Stimulated activated naive CD8-positive, alpha-beta T cell treated with anti-CD3 and anti-CD28 coated beads, Interleukin-15, Interleukin-2, amounts not matched to agents 100 U/mL and 50 U/mL, for 24 hours (primary cell): ENCODE results near the gene NR1H2.
"Not testable (repeated sequence)": the region's sequence is repeated elsewhere in the genome, so short reads cannot be mapped to it uniquely, and the experiment has no call there.

Experiments
- ATAC-seq: fragments of 150-1000 bp; cut with Tn5 transposase; one replicate; pipeline ENCODE4 v1.10.0; 2021
- DNase-seq: peaks from one replicate; pipeline ENCODE4 v3.0.0; 2021

The NR1H2 gene

DNA sequence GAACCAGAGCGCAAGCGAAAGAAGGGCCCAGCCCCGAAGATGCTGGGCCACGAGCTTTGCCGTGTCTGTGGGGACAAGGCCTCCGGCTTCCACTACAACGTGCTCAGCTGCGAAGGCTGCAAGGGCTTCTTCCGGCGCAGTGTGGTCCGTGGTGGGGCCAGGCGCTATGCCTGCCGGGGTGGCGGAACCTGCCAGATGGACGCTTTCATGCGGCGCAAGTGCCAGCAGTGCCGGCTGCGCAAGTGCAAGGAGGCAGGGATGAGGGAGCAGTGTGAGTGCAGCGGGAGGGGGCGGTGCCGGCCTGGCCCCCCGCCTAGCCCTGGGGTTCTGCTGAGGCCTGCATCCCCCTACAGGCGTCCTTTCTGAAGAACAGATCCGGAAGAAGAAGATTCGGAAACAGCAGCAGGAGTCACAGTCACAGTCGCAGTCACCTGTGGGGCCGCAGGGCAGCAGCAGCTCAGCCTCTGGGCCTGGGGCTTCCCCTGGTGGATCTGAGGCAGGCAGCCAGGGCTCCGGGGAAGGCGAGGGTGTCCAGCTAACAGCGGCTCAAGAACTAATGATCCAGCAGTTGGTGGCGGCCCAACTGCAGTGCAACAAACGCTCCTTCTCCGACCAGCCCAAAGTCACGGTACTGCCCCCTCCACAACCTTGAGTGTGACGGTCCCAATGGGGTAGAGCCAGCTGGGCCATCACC, 2.1 kb downstream of the NR1H2 start:
- DNase-seq (no peak), ATAC-seq (no peak)

GRCh38 chr19:50378863-50379236, 2.6 kb downstream of the NR1H2 start:
- DNase-seq (no peak), ATAC-seq (no peak)

DNA sequence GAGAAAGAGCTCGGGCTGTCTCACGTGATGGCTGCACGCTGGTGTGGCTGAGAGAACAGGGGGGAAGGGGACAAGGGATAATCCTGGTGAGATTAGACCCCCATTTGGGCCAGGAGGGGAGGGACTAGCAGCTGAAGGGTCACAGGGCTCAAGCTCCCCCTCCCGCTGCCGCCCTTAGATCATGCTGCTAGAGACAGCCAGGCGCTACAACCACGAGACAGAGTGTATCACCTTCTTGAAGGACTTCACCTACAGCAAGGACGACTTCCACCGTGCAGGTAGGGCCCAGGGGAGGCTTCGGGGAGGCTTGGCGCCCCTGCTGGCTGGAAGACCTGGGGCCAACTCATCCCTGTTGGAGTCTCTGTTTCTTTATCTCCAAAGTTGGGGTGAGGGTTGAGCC, 3.3 kb downstream of the NR1H2 start:
- ATAC-seq = no peak
- DNase-seq = no peak

GRCh38 chr19:50380137-50380536, 3.9 kb downstream of the NR1H2 start:
- DNase-seq (no peak), ATAC-seq (no peak)

GRCh38 chr19:50380751-50381151, 4.5 kb downstream of the NR1H2 start:
- DNase-seq = no peak
- ATAC-seq = no peak

GRCh38 chr19:50381881-50382729, 5.8 kb downstream of the NR1H2 start:
- no peak for ATAC-seq

GRCh38 chr19:50383001-50383851, 7.0 kb downstream of the NR1H2 start:
- DNase-seq (no peak), ATAC-seq (peak; percentile 2)

More at GRCh38 chr19:50381881-50382729, 5.8 kb downstream of the NR1H2 start:
- no peak for DNase-seq

- DNase-seq (peak; percentile 99), ATAC-seq (peak; percentile 86)
Measured at GRCh38 chr19:50383852-50384684, 7.8 kb downstream of the NR1H2 start, which contains the start of gene POLD1. Gene POLD1 (plus strand): TSS chr19:50384347. CDS start chr19:50398852, 14,505 bp downstream.

GRCh38 chr19:50384685-50385535, 8.7 kb downstream of the NR1H2 start:
- ATAC-seq = no peak
- DNase-seq = no peak

GRCh38 chr19:50387176-50387867, 11.1 kb downstream of the NR1H2 start:
- DNase-seq (no peak), ATAC-seq (no peak)

DNA sequence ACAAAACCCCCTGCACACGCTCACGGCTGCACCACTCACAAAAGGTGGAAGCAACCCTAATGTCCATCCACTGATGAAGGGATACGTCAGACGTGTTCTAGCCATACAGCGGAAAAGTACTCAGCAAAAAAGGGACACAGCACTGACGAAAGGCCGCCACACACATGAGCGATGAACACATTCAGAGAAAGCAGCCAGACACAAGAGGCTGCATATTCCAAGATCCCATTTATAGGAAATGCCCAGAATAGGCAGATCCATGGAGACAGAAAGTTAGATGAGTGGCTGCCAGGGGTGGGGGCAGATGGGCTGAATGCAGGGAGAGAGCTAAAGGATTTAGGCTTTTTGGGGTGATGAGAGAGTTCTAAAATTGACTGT, 11.6 kb downstream of the NR1H2 start:
- DNase-seq (no peak), ATAC-seq (no peak)

GRCh38 chr19:50390295-50390694, 14.0 kb downstream of the NR1H2 start:
- not testable (repeated sequence) for DNase-seq, ATAC-seq

DNA sequence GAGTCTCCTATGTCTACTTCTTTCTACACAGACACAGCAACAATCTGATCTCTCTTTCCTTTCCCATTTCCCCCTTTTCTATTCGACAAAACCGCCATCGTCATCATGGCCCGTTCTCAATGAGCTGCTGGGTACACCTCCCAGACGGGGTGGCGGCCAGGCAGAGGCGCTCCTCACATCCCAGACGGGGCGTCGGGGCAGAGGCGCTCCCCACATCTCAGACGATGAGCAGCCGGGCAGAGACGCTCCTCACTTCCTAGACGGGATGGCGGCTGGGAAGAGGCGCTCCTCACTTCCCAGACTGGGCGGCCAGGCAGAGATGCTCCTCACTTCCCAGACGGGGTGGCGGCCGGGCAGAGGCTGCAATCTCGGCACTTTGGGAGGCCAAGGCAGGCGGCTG, 14.7 kb downstream of the NR1H2 start:
- ATAC-seq, DNase-seq: not testable (repeated sequence)

DNA sequence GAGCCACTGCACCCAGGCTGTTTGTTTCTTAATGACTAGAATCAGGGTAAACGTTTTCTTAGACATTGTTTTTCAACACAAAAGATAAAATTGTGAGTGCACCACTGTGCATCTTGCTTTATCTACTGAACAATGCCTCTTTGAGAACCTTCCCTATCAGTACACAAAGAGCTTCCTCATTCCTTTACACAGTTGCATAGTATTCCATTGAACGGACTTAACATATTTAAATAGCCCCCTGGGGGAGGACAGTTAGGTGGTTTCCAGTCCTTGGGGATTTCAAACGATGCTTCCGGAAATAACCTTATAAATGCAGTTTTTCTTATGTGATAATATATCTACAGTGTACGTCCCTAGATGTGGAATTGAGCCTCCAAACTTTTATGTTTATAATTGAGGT, 16.5 kb downstream of the NR1H2 start:
- no peak for ATAC-seq
- no peak for DNase-seq

- DNase-seq = no peak
- ATAC-seq = no peak
Measured at GRCh38 chr19:50393589-50393988, 17.3 kb downstream of the NR1H2 start.

DNA sequence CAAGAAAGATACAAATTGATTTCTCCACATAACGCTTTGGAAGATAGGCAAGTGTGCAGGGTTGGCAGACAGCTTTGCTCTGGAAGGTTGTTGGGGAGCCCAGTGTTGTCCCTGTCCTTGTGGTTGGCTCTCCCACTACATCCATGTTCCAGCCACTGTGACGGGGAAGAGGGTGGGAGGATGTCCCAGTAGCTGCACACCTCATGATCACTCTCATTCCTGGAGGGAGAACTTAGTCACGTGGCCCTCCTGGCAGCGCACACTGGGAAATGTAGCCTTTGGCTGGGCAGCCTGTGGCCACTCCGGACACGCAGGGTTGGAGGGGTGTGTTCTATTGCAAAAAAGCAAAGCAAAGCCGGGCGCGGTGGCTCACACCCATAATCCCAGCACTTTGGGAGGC, 17.8 kb downstream of the NR1H2 start:
- no peak for DNase-seq
- no peak for ATAC-seq

DNA sequence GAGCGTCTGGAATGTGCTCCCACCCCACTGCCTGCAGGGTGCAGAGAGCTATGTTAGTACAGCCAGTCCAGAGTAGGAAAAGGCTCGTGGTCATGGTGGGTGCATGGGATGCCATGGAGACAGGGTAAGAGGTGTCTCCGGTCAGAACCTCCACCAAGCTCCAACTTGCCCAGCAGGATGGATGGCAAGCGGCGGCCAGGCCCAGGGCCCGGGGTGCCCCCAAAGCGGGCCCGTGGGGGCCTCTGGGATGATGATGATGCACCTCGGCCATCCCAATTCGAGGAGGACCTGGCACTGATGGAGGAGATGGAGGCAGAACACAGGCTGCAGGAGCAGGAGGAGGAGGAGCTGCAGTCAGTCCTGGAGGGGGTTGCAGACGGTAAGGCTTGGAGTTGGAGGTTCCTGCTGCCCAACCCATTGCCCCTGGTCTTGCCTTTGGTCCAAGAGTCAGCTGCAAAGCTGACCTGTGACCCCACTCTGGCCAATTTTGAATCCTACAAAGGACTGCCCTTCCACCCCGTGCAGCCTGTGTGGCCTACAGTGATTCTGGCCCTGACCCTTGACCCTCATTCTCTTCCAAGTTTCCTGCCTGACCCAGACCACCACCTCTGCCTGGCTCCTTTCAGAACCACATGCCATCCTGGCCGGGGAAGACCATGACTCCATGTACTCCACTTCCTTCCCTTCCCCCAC, 22.6 kb downstream of the NR1H2 start:
- no peak for ATAC-seq
- no peak for DNase-seq

DNA sequence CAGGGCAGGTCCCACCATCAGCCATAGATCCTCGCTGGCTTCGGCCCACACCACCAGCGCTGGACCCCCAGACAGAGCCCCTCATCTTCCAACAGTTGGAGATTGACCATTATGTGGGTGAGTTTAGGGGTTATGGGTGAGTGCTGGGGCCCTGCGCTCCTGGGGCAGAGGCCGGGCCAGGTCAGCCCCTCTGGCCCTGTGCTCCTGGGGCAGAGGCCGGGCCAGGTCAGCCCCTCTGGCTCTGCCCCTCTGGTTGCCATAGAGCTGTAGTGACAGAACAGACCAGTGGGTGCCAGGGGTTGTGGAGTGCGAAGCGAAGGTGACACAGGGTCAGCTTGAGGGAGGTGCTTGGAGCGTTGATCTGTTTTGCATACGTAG, 23.1 kb downstream of the NR1H2 start:
- ATAC-seq (no peak), DNase-seq (no peak)
